MM.1S (cell line): ENCODE data around the gene TMEM108.

Source experiments
- DNase-seq: peaks from one replicate; pipeline ENCODE4 v3.0.0-alpha.2; 2015
- H2AFZ ChIP-seq: fragments of 300-600 bp; sonication (generic); 2 replicates; pipeline ENCODE4 v1.6.0; 2016; ENCODE audit warnings: antibody characterized with exemption, low read length
- H3F3A ChIP-seq: fragments of 300-600 bp; sonication (generic); 2 replicates; pipeline ENCODE4 v1.6.1; 2016; ENCODE audit warnings: mild to moderate bottlenecking, antibody characterized with exemption, low read length, moderate library complexity, mixed read lengths; ENCODE audit not compliant: insufficient read depth
- H3K27ac ChIP-seq: fragments of 300-600 bp; sonication (generic); 2 replicates; pipeline ENCODE4 v1.5.1; 2016; ENCODE audit warnings: mild to moderate bottlenecking, low read length
- H3K27me3 ChIP-seq: fragments of 300-600 bp; sonication (generic); replicated peaks from 2 replicates; pipeline ENCODE4 v1.6.0; 2016; ENCODE audit warnings: low read length; ENCODE audit not compliant: insufficient read depth
- H3K36me3 ChIP-seq: fragments of 300-600 bp; sonication (generic); replicated peaks from 2 replicates; pipeline ENCODE4 v1.6.1; 2016; ENCODE audit warnings: mild to moderate bottlenecking, low read length, mixed read lengths; ENCODE audit not compliant: insufficient read depth
- H3K4me1 ChIP-seq: fragments of 300-600 bp; sonication (generic); 2 replicates; pipeline ENCODE4 v1.6.1; 2016; ENCODE audit warnings: low read length, mixed read lengths
- H3K4me2 ChIP-seq: fragments of 300-600 bp; sonication (generic); 2 replicates; pipeline ENCODE4 v1.6.0; 2016; ENCODE audit warnings: low read depth, low read length
- H3K4me3 ChIP-seq: fragments of 300-600 bp; sonication (generic); 2 replicates; pipeline ENCODE4 v1.5.1; 2016; ENCODE audit warnings: low read length, mixed read lengths
- H3K79me2 ChIP-seq: fragments of 300-600 bp; sonication (generic); 2 replicates; pipeline ENCODE4 v1.6.1; 2016; ENCODE audit warnings: mixed run types, low read length, mixed read lengths
- H3K9ac ChIP-seq: fragments of 300-600 bp; sonication (generic); 2 replicates; pipeline ENCODE4 v1.6.1; 2016; ENCODE audit warnings: low read length, mixed read lengths
- H3K9me2 ChIP-seq: fragments of 300-600 bp; sonication (generic); replicated peaks from 2 replicates; pipeline ENCODE4 v1.6.1; 2016; ENCODE audit warnings: mild to moderate bottlenecking, low read length, mixed read lengths; ENCODE audit not compliant: insufficient read depth
- H3K9me3 ChIP-seq: fragments of 300-600 bp; sonication (generic); replicated peaks from 2 replicates; pipeline ENCODE4 v1.6.1; 2016; ENCODE audit warnings: mild to moderate bottlenecking, low read length, mixed read lengths; ENCODE audit not compliant: insufficient read depth
- H4K20me1 ChIP-seq: fragments of 300-600 bp; sonication (generic); 2 replicates; pipeline ENCODE4 v1.6.1; 2016; ENCODE audit warnings: mild to moderate bottlenecking, low read length, moderate library complexity, mixed read lengths; ENCODE audit not compliant: insufficient read depth
- CTCF ChIP-seq: fragments of 300-600 bp; sonication (generic); IDR thresholded peaks from 2 replicates; pipeline ENCODE4 v1.5.1; 2016; ENCODE audit warnings: antibody characterized with exemption, low read length, mixed read lengths
- EZH2 ChIP-seq: fragments of 300-600 bp; sonication (generic); optimal IDR thresholded peaks from 2 replicates; pipeline ENCODE3; 2017; ENCODE audit warnings: low read depth, mild to moderate bottlenecking, antibody characterized with exemption, low read length, mixed read lengths
- EZH2phosphoT487 ChIP-seq: fragments of 300-600 bp; sonication (generic); IDR thresholded peaks from 2 replicates; pipeline ENCODE4 v1.6.1; 2018; ENCODE audit warnings: antibody characterized with exemption, low read length

TMEM108 gene

GRCh38 chr3:133354721-133355120 lies 316.5 kb downstream of the TMEM108 start:
- Histone ChIP-seq H3K4me2 (no peak overlapping the region), H3K27me3 (no peaks in the 10 kb centered on the region), H3K4me1 (no peaks in the 10 kb centered on the region), H3K9me2 (no peaks in the 10 kb centered on the region), H3K9me3 (no peaks in the 10 kb centered on the region), H3K27ac (no peak overlapping the region), H3F3A (no peaks in the 10 kb centered on the region), H2AFZ (no peak overlapping the region), H3K4me3 (no peak overlapping the region), H3K36me3 (no peaks in the 10 kb centered on the region), H3K79me2 (no peaks in the 10 kb centered on the region), H3K9ac (no peak overlapping the region), H4K20me1 (no peaks in the 10 kb centered on the region)
- TF ChIP-seq CTCF, result no peak
- no peak for TF ChIP-seq EZH2
- no peak for TF ChIP-seq EZH2phosphoT487
- DNase-seq, result no peak

GRCh38 chr3:133360476-133360875 lies 322.3 kb downstream of the TMEM108 start:
- Histone ChIP-seq H3K36me3 (no peaks in the 10 kb centered on the region), H3K4me3 (no peak overlapping the region), H2AFZ (no peak overlapping the region), H3K27ac (no peak overlapping the region), H3K4me2 (no peak overlapping the region), H3K79me2 (no peaks in the 10 kb centered on the region), H3K9me2 (no peaks in the 10 kb centered on the region), H3K9ac (no peak overlapping the region), H3K4me1 (no peaks in the 10 kb centered on the region), H3K9me3 (no peaks in the 10 kb centered on the region), H4K20me1 (no peaks in the 10 kb centered on the region), H3F3A (no peaks in the 10 kb centered on the region), H3K27me3 (no peaks in the 10 kb centered on the region)
- no peak for DNase-seq
- TF ChIP-seq EZH2, result no peak
- TF ChIP-seq EZH2phosphoT487, result no peak
- no peak for TF ChIP-seq CTCF

- no peak for TF ChIP-seq EZH2phosphoT487
- no peak for TF ChIP-seq CTCF
- TF ChIP-seq EZH2, result no peak
- Histone ChIP-seq H3K79me2 (no peaks in the 10 kb centered on the region), H3K36me3 (no peaks in the 10 kb centered on the region), H3K9me2 (no peaks in the 10 kb centered on the region), H3K4me1 (no peaks in the 10 kb centered on the region), H3K9me3 (no peaks in the 10 kb centered on the region), H3K27me3 (no peaks in the 10 kb centered on the region), H2AFZ (no peak overlapping the region), H3K27ac (no peak overlapping the region), H4K20me1 (no peaks in the 10 kb centered on the region), H3K4me3 (no peak overlapping the region), H3K4me2 (no peak overlapping the region), H3K9ac (no peak overlapping the region), H3F3A (no peaks in the 10 kb centered on the region)
- no peak for DNase-seq
Observed at GRCh38 chr3:133361011-133361410, 322.8 kb downstream of the TMEM108 start.
